ENCODE results near the gene TRAIP. TPM values are rescaled to one million over a fixed set of nuclear protein-coding genes. Genes with fewer than 3 reads are reported as not detected.

Gene TRAIP, protein sequence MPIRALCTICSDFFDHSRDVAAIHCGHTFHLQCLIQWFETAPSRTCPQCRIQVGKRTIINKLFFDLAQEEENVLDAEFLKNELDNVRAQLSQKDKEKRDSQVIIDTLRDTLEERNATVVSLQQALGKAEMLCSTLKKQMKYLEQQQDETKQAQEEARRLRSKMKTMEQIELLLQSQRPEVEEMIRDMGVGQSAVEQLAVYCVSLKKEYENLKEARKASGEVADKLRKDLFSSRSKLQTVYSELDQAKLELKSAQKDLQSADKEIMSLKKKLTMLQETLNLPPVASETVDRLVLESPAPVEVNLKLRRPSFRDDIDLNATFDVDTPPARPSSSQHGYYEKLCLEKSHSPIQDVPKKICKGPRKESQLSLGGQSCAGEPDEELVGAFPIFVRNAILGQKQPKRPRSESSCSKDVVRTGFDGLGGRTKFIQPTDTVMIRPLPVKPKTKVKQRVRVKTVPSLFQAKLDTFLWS
- 0.78 and 4.3 TPM in 2 replicates for polyA plus RNA-seq

DNA sequence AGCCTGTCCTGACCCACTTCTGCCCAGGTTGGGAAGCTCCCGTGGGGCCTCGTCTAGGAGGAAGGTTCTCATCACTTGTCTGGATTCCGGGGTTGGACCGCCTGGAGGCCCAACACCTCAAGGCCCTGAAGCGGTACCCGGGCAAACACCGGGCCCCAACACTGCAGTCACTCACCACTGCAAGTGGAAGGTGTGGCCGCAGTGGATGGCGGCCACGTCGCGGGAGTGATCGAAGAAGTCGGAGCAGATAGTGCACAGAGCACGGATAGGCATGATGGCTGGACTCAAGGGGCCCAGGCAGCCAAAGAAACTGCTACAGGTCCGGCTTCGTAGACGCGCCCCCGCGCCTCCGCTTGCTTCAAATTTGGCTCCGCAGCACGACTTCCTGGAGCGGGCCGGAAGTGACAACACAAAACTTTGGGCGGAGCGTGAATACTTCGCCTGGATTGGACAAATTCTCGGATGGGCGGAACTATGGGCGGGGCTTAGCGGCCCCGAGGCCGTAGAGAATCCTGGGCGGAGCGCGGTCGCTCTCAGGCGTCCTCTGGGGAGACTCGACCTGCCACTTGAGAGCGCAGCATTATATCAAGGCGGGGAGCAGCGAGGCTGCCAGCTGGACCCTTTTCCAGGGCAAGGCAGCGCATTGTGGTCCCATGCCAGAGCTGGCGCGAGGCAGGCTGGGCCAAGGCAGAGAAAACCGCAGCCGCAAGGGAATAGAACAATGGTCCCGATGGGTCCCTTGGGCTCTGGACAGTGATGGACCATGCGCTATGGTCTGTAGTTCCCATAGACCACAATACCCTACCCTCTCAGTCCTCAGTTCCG, at the start of gene TRAIP:
TRAIP (minus strand) TSS at position 384 of the 825 bp plus-strand sequence; CDS start at position 273, 111 bp downstream.

DNA sequence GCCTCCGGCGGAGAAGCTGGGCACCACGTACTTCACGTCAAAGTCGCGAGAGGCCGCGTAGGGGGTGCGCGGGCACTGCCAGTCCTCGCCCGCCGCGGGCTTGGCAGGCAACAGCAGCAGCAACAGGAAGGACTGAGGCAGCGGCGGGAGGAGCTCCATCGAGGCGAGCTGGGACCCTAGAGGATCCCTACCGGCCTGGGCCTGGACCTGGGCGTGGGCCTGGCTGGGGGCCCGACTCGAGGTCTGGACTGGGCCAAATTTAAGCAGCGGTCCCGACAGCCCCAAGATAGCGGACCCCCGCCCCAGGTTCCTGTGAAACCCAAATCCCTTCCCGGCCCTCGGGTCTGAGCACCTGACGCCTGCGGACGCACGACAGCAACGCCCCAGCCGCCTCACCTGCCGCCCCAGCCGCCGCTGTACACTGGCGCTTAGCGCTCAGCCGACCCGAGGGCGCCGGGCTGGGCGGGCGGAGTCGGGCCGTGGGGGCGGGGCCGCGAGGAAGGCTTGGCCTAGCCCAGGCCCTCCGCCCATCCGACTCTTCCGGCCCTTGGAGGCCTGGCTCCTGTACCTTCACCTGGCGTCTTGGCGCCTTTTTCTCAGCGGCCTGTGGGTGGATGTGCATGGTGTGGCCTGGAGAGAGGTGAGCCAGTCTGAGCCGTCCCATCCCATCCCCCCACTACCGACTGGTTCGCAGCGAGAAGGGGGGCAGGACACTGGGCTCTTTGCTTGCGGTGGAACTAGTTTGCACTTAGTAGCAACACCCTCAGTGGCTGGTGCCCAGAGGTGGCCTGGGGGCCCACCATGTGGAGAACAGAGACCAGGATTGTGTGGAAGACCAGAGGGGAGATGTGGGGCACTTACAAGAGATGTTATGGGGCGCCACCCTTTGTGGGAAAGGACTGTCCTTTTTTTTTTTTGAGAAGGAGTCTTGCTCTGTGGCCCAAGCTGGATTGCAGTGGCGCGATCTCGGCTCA, 47.4 kb upstream of the TRAIP start, which contains the start of gene MST1R:
MST1R (minus strand) TSS at position 423 of the 974 bp plus-strand sequence; CDS start at position 159, 264 bp downstream.

DNA sequence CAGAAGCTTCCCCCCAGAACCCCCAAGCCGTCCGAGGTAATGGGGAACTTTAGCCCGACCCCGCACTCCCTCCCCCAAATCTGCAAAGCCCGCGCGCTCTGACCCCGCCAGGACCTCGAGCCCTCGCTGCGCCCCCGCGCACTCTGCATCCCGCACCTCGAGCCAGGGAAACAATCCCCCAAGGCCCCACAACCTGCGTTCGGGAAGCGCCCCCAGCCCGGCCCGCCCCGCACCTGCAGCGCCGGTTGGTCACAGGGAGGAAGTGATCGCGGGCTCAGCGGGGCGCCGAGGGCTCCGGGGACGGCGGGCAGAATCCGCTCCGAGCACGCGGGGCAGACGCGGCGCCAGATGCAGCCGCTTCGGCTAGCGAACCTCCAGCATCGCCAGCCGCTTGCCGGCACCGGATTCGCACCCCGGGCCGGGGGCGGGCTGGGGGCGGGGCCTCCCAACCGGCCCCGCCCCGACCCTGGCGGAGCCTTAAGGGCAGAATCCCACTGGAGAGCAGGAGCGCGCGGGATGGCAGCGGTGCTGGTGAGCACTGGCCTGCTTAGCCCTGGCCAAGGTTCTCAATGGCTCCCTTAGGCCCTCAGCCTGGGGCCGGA, 13.3 kb upstream of the TRAIP start, which contains the start of gene CAMKV:
CAMKV (minus strand) TSS at position 382 of the 602 bp plus-strand sequence. CDS start 7,518 bp downstream, outside the sequence.

GRCh38 chr3:49813497-49814174, 42.7 kb downstream of the TRAIP start, which contains the start of gene UBA7:
Gene UBA7 (minus strand): TSS chr3:49813953. CDS start chr3:49813787, 166 bp downstream.

DNA sequence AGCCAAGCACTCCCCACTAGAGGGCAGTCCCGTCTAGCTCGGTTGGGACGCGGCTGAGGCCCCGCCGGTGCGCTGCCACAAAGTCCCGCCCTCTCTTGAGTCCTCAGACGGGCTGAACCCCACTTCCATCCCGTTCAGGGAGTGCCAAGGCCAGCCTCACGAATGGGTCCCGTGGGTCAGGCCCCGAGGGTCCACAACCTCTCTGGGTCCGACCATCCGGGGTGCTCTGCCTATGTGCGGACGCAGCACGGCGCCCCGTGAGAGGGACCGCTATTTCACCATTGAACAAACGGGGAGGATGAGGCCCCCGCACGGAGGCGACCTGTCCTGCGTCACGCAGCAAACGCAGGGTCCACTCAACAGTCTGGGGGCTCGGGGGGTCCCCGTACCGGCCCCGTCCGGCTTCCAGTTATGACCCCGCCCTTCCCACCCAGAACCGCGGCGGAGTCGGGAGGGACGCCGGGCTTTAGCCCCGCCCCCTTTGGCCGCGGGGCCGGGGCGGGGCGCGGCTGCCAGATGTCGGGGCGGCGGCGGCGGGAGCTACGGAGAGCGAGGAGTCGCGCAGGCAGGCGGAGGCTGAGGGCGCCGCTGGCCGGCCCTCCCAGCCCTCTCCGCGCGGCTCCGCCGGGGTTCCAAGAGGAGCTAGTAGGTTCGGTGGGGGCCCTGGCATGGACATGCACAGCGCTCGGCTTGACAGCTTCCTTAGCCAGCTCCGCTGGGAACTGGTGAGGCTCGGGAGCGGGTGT, 53.5 kb downstream of the TRAIP start, which contains the start of gene INKA1:
INKA1 (plus strand) TSS at position 543 of the 746 bp plus-strand sequence; CDS start at position 675, 132 bp downstream.

DNA sequence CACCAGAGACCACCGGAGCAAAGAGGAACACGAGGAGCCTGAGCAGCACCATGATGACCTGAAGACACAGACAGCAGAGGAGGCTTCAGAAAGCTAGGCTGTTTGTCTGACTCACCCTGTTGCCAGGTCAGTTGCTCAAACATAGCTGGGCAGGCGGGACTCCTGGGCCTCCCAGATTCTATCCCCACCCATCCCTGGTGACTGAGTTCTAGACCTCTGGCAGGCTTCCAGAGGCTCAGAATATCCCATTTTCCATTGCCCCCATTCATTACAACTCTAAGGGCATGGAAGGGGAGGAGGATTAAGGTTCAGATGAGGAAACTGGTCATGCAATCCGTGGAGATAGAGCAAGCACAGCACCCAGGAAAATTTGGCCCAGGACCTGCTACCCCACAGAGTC, 56.6 kb downstream of the TRAIP start, which contains the start of gene CDHR4:
CDHR4 (minus strand) TSS at position 113 of the 400 bp plus-strand sequence; CDS start at position 52, 61 bp downstream.

GRCh38 chr3:49786357-49787181, 69.8 kb downstream of the TRAIP start, which contains the start of gene IP6K1:
Gene IP6K1 (minus strand): TSS chr3:49786542. CDS start chr3:49748040, 38,502 bp downstream.

Other genes starting within 250 kb of the TRAIP start
- gene APEH, start 182.2 kb downstream of the TRAIP start, polyA plus RNA-seq = 78.1 and 87.5 TPM in 2 replicates
- 0.52 and 1.3 TPM in 2 replicates for gene MST1, start 167.1 kb downstream of the TRAIP start, polyA plus RNA-seq
- 23.9 and 24.0 TPM in 2 replicates for gene RNF123, start 167.0 kb downstream of the TRAIP start, polyA plus RNA-seq
- not detected in 2 replicates for gene AMIGO3, start 136.9 kb downstream of the TRAIP start, polyA plus RNA-seq
- 3.7 and 6.0 TPM in 2 replicates for gene GMPPB, start 132.6 kb downstream of the TRAIP start, polyA plus RNA-seq
- gene IP6K1, start 70.0 kb downstream of the TRAIP start, polyA plus RNA-seq = 2.9 and 3.6 TPM in 2 replicates
- gene CDHR4, start 56.7 kb downstream of the TRAIP start, polyA plus RNA-seq = not detected in 2 replicates
- not detected in 2 replicates for gene INKA1, start 53.3 kb downstream of the TRAIP start, polyA plus RNA-seq
- gene UBA7, start 42.6 kb downstream of the TRAIP start, polyA plus RNA-seq = 0.52 TPM in 1 of 2 replicates, not detected in the other
- 0.11 and 22.0 TPM in 2 replicates for gene CAMKV, start 13.3 kb upstream of the TRAIP start, polyA plus RNA-seq
- not detected in 2 replicates for gene MST1R, start 47.3 kb upstream of the TRAIP start, polyA plus RNA-seq
- 4.6 and 6.7 TPM in 2 replicates for gene MON1A, start 73.2 kb upstream of the TRAIP start, polyA plus RNA-seq
- 22.6 and 31.8 TPM in 2 replicates for gene RBM6, start 83.6 kb upstream of the TRAIP start, polyA plus RNA-seq
- gene RBM5, start 232.4 kb upstream of the TRAIP start, polyA plus RNA-seq = 27.7 and 31.1 TPM in 2 replicates